ENCODE results near the gene POU2F3.

POU2F3 gene

GRCh38 chr11:120285256-120285655, 45.3 kb downstream of the POU2F3 start:
- DNase-seq (ENCODE audit: low spot score): no peak

- DNase-seq (ENCODE audit: low spot score): no peak
Observed at GRCh38 chr11:120288021-120288420, 48.1 kb downstream of the POU2F3 start.

GRCh38 chr11:120289426-120289825, 49.5 kb downstream of the POU2F3 start:
- DNase-seq (ENCODE audit: low spot score): no peak

GRCh38 chr11:120290956-120291355, 51.0 kb downstream of the POU2F3 start:
- DNase-seq (ENCODE audit: low spot score): no peak

GRCh38 chr11:120293038-120293800, 53.3 kb downstream of the POU2F3 start:
- DNase-seq (ENCODE audit: low spot score): no peak

- no peak for DNase-seq (ENCODE audit: low spot score)
Observed at GRCh38 chr11:120294096-120294495, 54.2 kb downstream of the POU2F3 start.

GRCh38 chr11:120295099-120295498, 55.2 kb downstream of the POU2F3 start:
- DNase-seq (ENCODE audit: low spot score): no peak

GRCh38 chr11:120296554-120296953, 56.6 kb downstream of the POU2F3 start:
- DNase-seq (ENCODE audit: low spot score): no peak

- no peak for DNase-seq (ENCODE audit: low spot score)
Observed at GRCh38 chr11:120298461-120298860, 58.5 kb downstream of the POU2F3 start.

GRCh38 chr11:120302001-120302805, 62.3 kb downstream of the POU2F3 start:
- DNase-seq (ENCODE audit: low spot score): no peak

- DNase-seq (ENCODE audit: low spot score): peak; percentile 12
Observed at GRCh38 chr11:120303004-120303637, 63.2 kb downstream of the POU2F3 start.

GRCh38 chr11:120304526-120304925, 64.6 kb downstream of the POU2F3 start:
- no peak for DNase-seq (ENCODE audit: low spot score)

GRCh38 chr11:120305286-120305685, 65.3 kb downstream of the POU2F3 start:
- DNase-seq (ENCODE audit: low spot score): no peak

- DNase-seq (ENCODE audit: low spot score): no peak
Observed at GRCh38 chr11:120306519-120307242, 66.7 kb downstream of the POU2F3 start.

- no peak for DNase-seq (ENCODE audit: low spot score)
Observed at GRCh38 chr11:120307476-120307875, 67.5 kb downstream of the POU2F3 start.

- no peak for DNase-seq (ENCODE audit: low spot score)
Observed at GRCh38 chr11:120308081-120308480, 68.1 kb downstream of the POU2F3 start.

GRCh38 chr11:120310870-120311269, 70.9 kb downstream of the POU2F3 start:
- DNase-seq (ENCODE audit: low spot score): no peak

- no peak for DNase-seq (ENCODE audit: low spot score)
Observed at GRCh38 chr11:120314861-120315260, 74.9 kb downstream of the POU2F3 start.

GRCh38 chr11:120316880-120317688, 77.1 kb downstream of the POU2F3 start:
- no peak for DNase-seq (ENCODE audit: low spot score)

- DNase-seq (ENCODE audit: low spot score): no peak
Observed at GRCh38 chr11:120317689-120318480, 77.9 kb downstream of the POU2F3 start.

Measured in HuH-7 (cell line).